ENCODE data around the gene RTP4. TPM values are rescaled to one million over a fixed set of nuclear protein-coding genes. Genes with fewer than 3 reads are reported as not detected.
A peak's percentile ranks its signal among the peaks of the same experiment; 100 is the strongest.

RTP4 gene
- total and polyA plus RNA-seq, 2 experiments from 2014 or later: 1.8 to 1.9 TPM

DNA sequence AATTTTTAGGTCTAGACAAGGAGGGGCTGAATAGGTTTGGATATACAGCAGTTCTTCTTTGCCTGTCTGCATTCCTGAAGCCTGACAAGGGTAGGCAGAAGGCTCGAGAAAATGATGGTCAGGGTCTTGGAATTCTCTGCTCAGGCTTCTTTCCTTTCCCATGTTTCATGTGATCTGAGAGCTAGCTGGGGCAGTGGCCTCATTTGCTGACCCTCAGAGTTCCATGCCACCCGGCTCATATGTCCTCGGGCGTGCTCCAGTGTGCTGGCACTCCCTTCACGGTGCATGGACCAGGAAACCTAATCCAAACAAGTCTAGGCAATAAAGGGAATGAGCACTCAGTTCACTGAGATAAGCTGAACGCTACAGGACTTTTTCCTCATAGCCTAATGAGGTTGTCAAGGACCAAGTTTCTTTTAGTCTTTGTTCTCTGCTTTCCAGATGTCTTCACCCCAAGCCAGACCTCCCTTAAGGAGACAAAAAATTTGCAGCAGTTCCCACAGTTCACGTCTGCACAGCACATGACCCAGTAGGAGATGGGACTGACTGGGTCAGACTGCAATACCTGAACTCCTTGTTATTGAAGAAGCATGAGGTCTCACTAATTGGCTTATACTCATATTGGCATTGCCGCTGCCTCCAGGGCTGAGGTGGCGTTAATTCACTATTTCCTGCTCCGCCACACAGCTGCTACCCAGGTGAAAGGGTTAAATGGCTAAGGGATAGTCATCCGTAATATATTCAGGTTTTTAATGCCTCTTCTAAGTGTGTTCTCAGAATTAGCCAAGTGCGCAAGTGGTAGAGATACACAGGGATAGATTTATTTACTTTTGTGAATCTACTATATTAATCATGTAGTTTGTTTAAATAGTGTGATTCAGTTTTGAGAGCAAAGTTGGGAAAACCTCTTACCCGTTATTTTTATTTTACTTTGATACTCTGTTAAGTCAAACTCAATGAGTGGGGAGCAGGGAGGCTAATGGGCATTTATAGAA lies 15.3 kb upstream of the RTP4 start:
- no peaks in the 10 kb centered on the region for H3K9me3 ChIP-seq (ENCODE audit: low read depth)
- H3K27me3 ChIP-seq: no peaks in the 10 kb centered on the region
- no peaks in the 10 kb centered on the region for H3K9me2 ChIP-seq (replicated peaks; ENCODE audit: insufficient read depth)
- 62% methylated on average over 13 of the region's 13 CpGs for WGBS (ENCODE audit: low lambda C conversion rate, missing lambda C conversion rate)
- no peaks in the 10 kb centered on the region for H3K79me2 ChIP-seq
- H3K27ac ChIP-seq: peak overlapping the region; percentile 9
- no peaks in the 10 kb centered on the region for H3K36me3 ChIP-seq (replicated peaks; ENCODE audit: insufficient read depth, low read depth)
- no peak overlapping the region for H3K4me2 ChIP-seq
- no peak overlapping the region for H2AFZ ChIP-seq
- H3K4me3 ChIP-seq: no peak overlapping the region
- DNase-seq (ENCODE audit: low spot score): peak; percentile 35
- no peaks in the 10 kb centered on the region for H4K20me1 ChIP-seq (ENCODE audit: insufficient read depth, poor library complexity, severe bottlenecking)
- H3K4me1 ChIP-seq (ENCODE audit: insufficient read depth): no peaks in the 10 kb centered on the region
- TF ChIP-seq EZH2phosphoT487 (IDR thresholded peaks at IDR 0.05; ENCODE audit: low read depth, severe bottlenecking, unreplicated experiment) (no peak), CTCF (IDR thresholded peaks at IDR 0.05; ENCODE audit: poor library complexity) (no peak), EZH2 (IDR thresholded peaks at IDR 0.05; ENCODE audit: borderline replicate concordance) (no peak)

- no peak overlapping the region for H3K27ac ChIP-seq
- no peaks in the 10 kb centered on the region for H3K9me3 ChIP-seq (ENCODE audit: low read depth)
- DNase-seq (ENCODE audit: low spot score): no peak
- TF ChIP-seq CTCF (IDR thresholded peaks at IDR 0.05; ENCODE audit: poor library complexity) (no peak), EZH2phosphoT487 (IDR thresholded peaks at IDR 0.05; ENCODE audit: low read depth, severe bottlenecking, unreplicated experiment) (no peak), EZH2 (IDR thresholded peaks at IDR 0.05; ENCODE audit: borderline replicate concordance) (no peak)
- H3K27me3 ChIP-seq: no peaks in the 10 kb centered on the region
- no peak overlapping the region for H3K4me2 ChIP-seq
- no peaks in the 10 kb centered on the region for H3K36me3 ChIP-seq (replicated peaks; ENCODE audit: insufficient read depth, low read depth)
- no peaks in the 10 kb centered on the region for H3K9me2 ChIP-seq (replicated peaks; ENCODE audit: insufficient read depth)
- no peaks in the 10 kb centered on the region for H3K79me2 ChIP-seq
- WGBS (ENCODE audit: low lambda C conversion rate, missing lambda C conversion rate): 95% methylated on average over 1 of the region's 1 CpG
- no peaks in the 10 kb centered on the region for H3K4me1 ChIP-seq (ENCODE audit: insufficient read depth)
- no peak overlapping the region for H2AFZ ChIP-seq
- H3K4me3 ChIP-seq: no peak overlapping the region
- no peaks in the 10 kb centered on the region for H4K20me1 ChIP-seq (ENCODE audit: insufficient read depth, poor library complexity, severe bottlenecking)
These were observed 10.1 kb upstream of the RTP4 start for GRCh38 chr3:187358068-187358467.

DNA sequence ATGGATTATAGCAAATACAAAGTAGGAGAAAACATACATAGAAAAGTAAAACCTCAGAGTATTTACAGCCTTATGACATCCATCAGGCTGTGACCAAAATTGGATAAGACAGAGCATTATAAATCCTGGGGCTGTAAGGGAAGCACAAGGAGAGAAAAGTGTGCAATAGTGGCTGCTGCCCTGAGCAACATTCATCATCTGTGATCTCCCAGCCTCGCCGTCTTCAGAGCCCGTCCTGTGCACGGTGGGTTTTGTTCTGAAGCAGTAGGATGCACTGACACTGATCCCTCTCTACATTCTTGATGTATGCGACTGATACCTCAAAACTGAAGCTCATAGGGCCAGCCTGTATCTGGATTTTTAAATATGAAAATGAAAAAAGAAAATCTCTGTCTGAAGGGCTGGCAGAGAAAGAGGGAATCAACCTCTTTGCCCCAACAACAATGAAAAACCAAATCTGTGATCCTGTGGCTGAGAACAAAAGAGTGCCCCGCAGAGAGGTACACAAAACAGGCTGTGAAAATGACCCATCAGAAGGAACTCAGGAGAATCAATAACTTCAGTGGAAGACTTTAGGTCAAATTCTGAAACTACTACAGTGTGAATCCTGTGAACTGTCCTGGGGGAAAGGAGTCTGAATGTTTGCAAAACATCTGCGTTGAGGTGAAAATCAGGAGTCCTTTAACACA lies 8.2 kb upstream of the RTP4 start:
- no peak overlapping the region for H3K4me2 ChIP-seq
- DNase-seq (ENCODE audit: low spot score): no peak
- H4K20me1 ChIP-seq (ENCODE audit: insufficient read depth, poor library complexity, severe bottlenecking): no peaks in the 10 kb centered on the region
- no peak overlapping the region for H2AFZ ChIP-seq
- TF ChIP-seq EZH2 (IDR thresholded peaks at IDR 0.05; ENCODE audit: borderline replicate concordance): no peak
- TF ChIP-seq EZH2phosphoT487 (IDR thresholded peaks at IDR 0.05; ENCODE audit: low read depth, severe bottlenecking, unreplicated experiment): no peak
- no peak for TF ChIP-seq CTCF (IDR thresholded peaks at IDR 0.05; ENCODE audit: poor library complexity)
- H3K4me3 ChIP-seq: no peak overlapping the region
- 40% methylated on average over 7 of the region's 7 CpGs for WGBS (ENCODE audit: low lambda C conversion rate, missing lambda C conversion rate)
- H3K27me3 ChIP-seq: no peaks in the 10 kb centered on the region
- H3K9me2 ChIP-seq (replicated peaks; ENCODE audit: insufficient read depth): no peaks in the 10 kb centered on the region
- H3K4me1 ChIP-seq (ENCODE audit: insufficient read depth): no peaks in the 10 kb centered on the region
- no peak overlapping the region for H3K27ac ChIP-seq
- H3K79me2 ChIP-seq: no peaks in the 10 kb centered on the region
- H3K36me3 ChIP-seq (replicated peaks; ENCODE audit: insufficient read depth, low read depth): no peaks in the 10 kb centered on the region
- no peaks in the 10 kb centered on the region for H3K9me3 ChIP-seq (ENCODE audit: low read depth)
